Caco-2 (cell line): ENCODE measurements around the gene ADD3. TPM values are rescaled to one million over a fixed set of nuclear protein-coding genes. Genes with fewer than 3 reads are reported as not detected.
A peak's percentile ranks its signal among the peaks of the same experiment; 100 is the strongest.

Experiments used
- BruUV-seq: library from RNA; stranded (reverse); fragments of 400-500 nt; replicated peaks from 2 replicates; lab custom pipeline; 2021; lab: Mats Ljungman, UMichigan
- CTCF ChIA-PET: fragments of 300-600 bp; sonication (Branson Sonifier 250); formaldehyde crosslinking; loops from one replicate; lab custom pipeline; 2022; ENCODE audit warnings: antibody characterized with exemption; lab: Charles Lee
- POLR2A ChIA-PET: fragments of 300-600 bp; sonication (Branson Sonifier 250); formaldehyde crosslinking; loops from one replicate; lab custom pipeline; 2022; ENCODE audit warnings: antibody characterized with exemption; lab: Charles Lee
- DNase-seq, 2 experiments: peaks; one replicate each; pipeline versions ENCODE4 v3.0.0 to v3.0.0-alpha.2; 2020 to 2022
- H3K27me3 ChIP-seq: replicated peaks from 2 replicates; pipeline ENCODE4 v1.6.0; 2011; ENCODE audit warnings: low read length; ENCODE audit not compliant: control insufficient read depth, insufficient read depth
- H3K36me3 ChIP-seq: 2 replicates; pipeline ENCODE4 v1.5.1; 2011; ENCODE audit warnings: low read length; ENCODE audit not compliant: control insufficient read depth, insufficient read depth
- H3K4me1 ChIP-seq: fragments of 250-450 bp; sonication (Bioruptor Pico); 2 replicates; pipeline ENCODE4 v1.5.1; 2020; ENCODE audit warnings: mild to moderate bottlenecking
- H3K4me3 ChIP-seq: 2 replicates; pipeline ENCODE4 v1.5.1; 2011; ENCODE audit warnings: low read depth, mild to moderate bottlenecking, control low read depth, low read length
- H3K9me3 ChIP-seq: fragments of 250-450 bp; sonication (Bioruptor Pico); 2 replicates; pipeline ENCODE4 v1.5.1; 2020; ENCODE audit warnings: mild to moderate bottlenecking, moderate library complexity
- H3K27ac Mint-ChIP-seq: one replicate; pipeline ENCODE4 v1.8.0; 2022; ENCODE audit warnings: mixed read lengths; ENCODE audit not compliant: unreplicated experiment
- H3K27me3 Mint-ChIP-seq: one replicate; pipeline ENCODE4 v1.8.0; 2022; ENCODE audit warnings: mixed read lengths; ENCODE audit not compliant: insufficient read depth, unreplicated experiment
- H3K36me3 Mint-ChIP-seq: one replicate; pipeline ENCODE4 v1.8.0; 2022; ENCODE audit warnings: mild to moderate bottlenecking, mixed read lengths; ENCODE audit not compliant: insufficient read depth, unreplicated experiment
- H3K4me1 Mint-ChIP-seq: one replicate; pipeline ENCODE4 v1.8.0; 2022; ENCODE audit warnings: low read depth, mixed read lengths; ENCODE audit not compliant: unreplicated experiment
- H3K4me3 Mint-ChIP-seq: one replicate; pipeline ENCODE4 v1.8.0; 2022; ENCODE audit warnings: mild to moderate bottlenecking, moderate library complexity, mixed read lengths; ENCODE audit not compliant: unreplicated experiment
- H3K9me3 Mint-ChIP-seq: one replicate; pipeline ENCODE4 v1.8.0; 2022; ENCODE audit warnings: mixed read lengths; ENCODE audit not compliant: unreplicated experiment
- CTCF ChIP-seq, 2 experiments: fragments of 200-600 bp in 1 of 2; IDR thresholded peaks; 1 replicate in 1 of 2; 2 replicates in 1 of 2; pipeline versions ENCODE4 v1.5.1 to v1.8.0; 2011 to 2022; ENCODE audit warnings: antibody characterized with exemption in 1 of 2, control low read depth in 1 of 2, inconsistent platforms in 1 of 2, low read depth in 1 of 2, low read length in 1 of 2, mild to moderate bottlenecking in 1 of 2, moderate library complexity in 1 of 2; ENCODE audit not compliant: insufficient read depth in 1 of 2, severe bottlenecking in 1 of 2, unreplicated experiment in 1 of 2
- intact Hi-C: fragments of 100-400 bp; cut with micrococcal nuclease; formaldehyde crosslinking; loops from one replicate; pipeline ENCODE4 v1.10.0; 2022; ENCODE audit not compliant: unreplicated experiment
- total RNA-seq: library from RNA; stranded (reverse); gene quantifications from 2 replicates; pipeline ENCODE4 v1.2.3, GENCODE V29; 2022

The ADD3 gene
- total RNA-seq, 1 experiment from 2014 or later: 264 TPM

GRCh38 chr10:110101464-110102144 lies 93.8 kb downstream of the ADD3 start:
- Mint-ChIP-seq H3K4me1 (peaks cover 6% of the 10 kb centered on the region), H3K4me3 (no peak overlapping the region), H3K9me3 (no peaks in the 10 kb centered on the region), H3K36me3 (peaks cover 31% of the 10 kb centered on the region), H3K27me3 (no peaks in the 10 kb centered on the region), H3K27ac (no peak overlapping the region)
- no peaks in the 10 kb centered on the region for H3K36me3 ChIP-seq
- no TSS peak for BruUV-seq
- intact Hi-C loops: no loop called here
- ChIA-PET CTCF (no interaction called here), POLR2A (no interaction called here)
- TF ChIP-seq CTCF (IDR thresholded peaks at IDR 0.05; ENCODE audit: insufficient read depth in 1 of 2, low read depth in 1 of 2, low read length in 1 of 2, severe bottlenecking in 1 of 2, unreplicated experiment in 1 of 2): no peak
- H3K27me3 ChIP-seq: no peaks in the 10 kb centered on the region
- DNase-seq: no peak
- H3K4me1 ChIP-seq: no peaks in the 10 kb centered on the region
- no peaks in the 10 kb centered on the region for H3K9me3 ChIP-seq
- no peak overlapping the region for H3K4me3 ChIP-seq

- Mint-ChIP-seq H3K4me1 (peaks cover 11% of the 10 kb centered on the region), H3K27ac (no peak overlapping the region), H3K36me3 (peaks cover 37% of the 10 kb centered on the region), H3K27me3 (no peaks in the 10 kb centered on the region), H3K4me3 (no peak overlapping the region), H3K9me3 (no peaks in the 10 kb centered on the region)
- no peak for DNase-seq
- CTCF ChIA-PET: interaction anchor here (1.0 kb wide), 1 partner anchor 220 kb away, joined by 3 read pairs; no protein-coding TSS in a partner anchor
- no peak overlapping the region for H3K4me3 ChIP-seq
- H3K4me1 ChIP-seq: no peaks in the 10 kb centered on the region
- no peaks in the 10 kb centered on the region for H3K9me3 ChIP-seq
- H3K36me3 ChIP-seq: no peaks in the 10 kb centered on the region
- TF ChIP-seq CTCF (IDR thresholded peaks at IDR 0.05; ENCODE audit: insufficient read depth in 1 of 2, low read depth in 1 of 2, low read length in 1 of 2, severe bottlenecking in 1 of 2, unreplicated experiment in 1 of 2): peak in 1 of 2 experiments; percentile 14
- H3K27me3 ChIP-seq: no peaks in the 10 kb centered on the region
- intact Hi-C loops: loop anchor here (1.0 kb wide), 1 partner anchor 220 kb away; no protein-coding TSS in a partner anchor
- BruUV-seq: no TSS peak
- POLR2A ChIA-PET: no interaction called here
Measured at GRCh38 chr10:110103921-110104461, 96.2 kb downstream of the ADD3 start.

- H3K4me1 Mint-ChIP-seq: peaks cover 6% of the 10 kb centered on the region
- Histone ChIP-seq H3K4me1 (no peaks in the 10 kb centered on the region), H3K9me3 (no peaks in the 10 kb centered on the region), H3K4me3 (no peak overlapping the region), H3K36me3 (no peaks in the 10 kb centered on the region), H3K27me3 (no peaks in the 10 kb centered on the region)
- H3K9me3 Mint-ChIP-seq: no peaks in the 10 kb centered on the region
- no peaks in the 10 kb centered on the region for H3K27me3 Mint-ChIP-seq
- no peak for DNase-seq
- ChIA-PET CTCF (no interaction called here), POLR2A (no interaction called here)
- H3K27ac Mint-ChIP-seq: no peak overlapping the region
- BruUV-seq: no TSS peak
- peaks cover 35% of the 10 kb centered on the region for H3K36me3 Mint-ChIP-seq
- no peak for TF ChIP-seq CTCF (IDR thresholded peaks at IDR 0.05; ENCODE audit: insufficient read depth in 1 of 2, low read depth in 1 of 2, low read length in 1 of 2, severe bottlenecking in 1 of 2, unreplicated experiment in 1 of 2)
- intact Hi-C loops: no loop called here
- no peak overlapping the region for H3K4me3 Mint-ChIP-seq
Measured at GRCh38 chr10:110105873-110106272, 98.1 kb downstream of the ADD3 start.
